ENCODE results near the gene JMJD1C. TPM values are rescaled to one million over a fixed set of nuclear protein-coding genes. Genes with fewer than 3 reads are reported as not detected.

The JMJD1C gene
- total and polyA plus RNA-seq, 8 donors, result 25.6 to 56.9 (median 36.7) TPM

DNA sequence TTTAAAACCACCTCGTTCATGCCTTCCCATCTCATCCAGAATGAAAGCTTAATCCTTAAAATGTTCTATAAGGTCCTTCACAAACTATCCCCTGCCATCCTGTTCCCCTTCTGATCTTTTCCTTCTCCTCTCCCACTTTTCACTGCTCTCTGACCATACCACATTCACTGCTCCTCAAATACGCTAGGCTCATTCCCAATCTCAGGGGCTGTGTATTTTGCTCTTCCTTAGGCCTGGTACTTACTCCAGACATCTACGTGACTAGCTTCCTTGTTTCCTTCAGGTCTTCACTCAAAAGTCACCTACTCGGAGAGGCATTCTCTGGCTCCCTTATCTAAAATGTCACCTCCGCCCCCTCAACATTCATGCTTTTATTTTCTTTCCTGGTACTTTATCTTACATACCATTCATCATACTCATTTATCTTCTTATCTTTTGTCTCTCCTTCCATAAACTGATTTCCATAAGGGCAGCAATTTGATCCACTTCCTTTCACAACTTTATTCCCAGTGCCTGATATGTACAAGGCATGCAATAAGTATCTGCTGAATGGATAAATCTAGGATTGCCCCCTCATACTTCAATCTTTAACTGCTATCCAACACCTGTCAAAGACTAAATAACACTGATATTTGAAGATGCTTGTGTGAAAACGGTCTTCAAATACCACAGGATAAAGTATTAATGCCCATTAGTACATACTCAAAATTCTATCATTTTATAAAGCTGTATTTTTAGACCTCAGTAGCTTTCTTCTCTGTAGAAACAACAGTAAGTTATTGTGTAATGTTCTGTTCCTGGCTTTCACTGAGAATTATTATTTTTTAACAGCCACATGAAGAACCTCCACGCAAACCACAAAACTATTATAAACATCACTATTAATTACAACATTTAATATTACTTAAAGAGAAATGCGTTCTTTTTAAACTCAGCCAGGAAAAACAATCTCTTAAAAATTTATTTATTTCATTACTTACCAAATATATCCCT lies 27.0 kb downstream of the JMJD1C start:
- 75 to 76% methylated on average over 8 of the region's 8 CpGs for WGBS, 2 donors
- Histone ChIP-seq H3K27ac (no peak overlapping the region), H3K9me3 (no peaks in the 10 kb centered on the region), H3K4me1 (peaks cover 11 to 25% (median 20%) of the 10 kb centered on the region in 3 donors), H3K36me3 (no peaks in the 10 kb centered on the region), H3K27me3 (no peaks in the 10 kb centered on the region), H3K4me3 (no peak overlapping the region)
- FAIRE-seq (no peak), ATAC-seq (peak in 2 of 4 donors; percentile 7 to 18), DNase-seq (no peak)
- intact Hi-C loops (cut with DNase I), result no loop called here
- TF ChIP-seq, protein P1, sequence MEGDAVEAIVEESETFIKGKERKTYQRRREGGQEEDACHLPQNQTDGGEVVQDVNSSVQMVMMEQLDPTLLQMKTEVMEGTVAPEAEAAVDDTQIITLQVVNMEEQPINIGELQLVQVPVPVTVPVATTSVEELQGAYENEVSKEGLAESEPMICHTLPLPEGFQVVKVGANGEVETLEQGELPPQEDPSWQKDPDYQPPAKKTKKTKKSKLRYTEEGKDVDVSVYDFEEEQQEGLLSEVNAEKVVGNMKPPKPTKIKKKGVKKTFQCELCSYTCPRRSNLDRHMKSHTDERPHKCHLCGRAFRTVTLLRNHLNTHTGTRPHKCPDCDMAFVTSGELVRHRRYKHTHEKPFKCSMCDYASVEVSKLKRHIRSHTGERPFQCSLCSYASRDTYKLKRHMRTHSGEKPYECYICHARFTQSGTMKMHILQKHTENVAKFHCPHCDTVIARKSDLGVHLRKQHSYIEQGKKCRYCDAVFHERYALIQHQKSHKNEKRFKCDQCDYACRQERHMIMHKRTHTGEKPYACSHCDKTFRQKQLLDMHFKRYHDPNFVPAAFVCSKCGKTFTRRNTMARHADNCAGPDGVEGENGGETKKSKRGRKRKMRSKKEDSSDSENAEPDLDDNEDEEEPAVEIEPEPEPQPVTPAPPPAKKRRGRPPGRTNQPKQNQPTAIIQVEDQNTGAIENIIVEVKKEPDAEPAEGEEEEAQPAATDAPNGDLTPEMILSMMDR (IDR thresholded peaks at IDR 0.05), result no peak

DNA sequence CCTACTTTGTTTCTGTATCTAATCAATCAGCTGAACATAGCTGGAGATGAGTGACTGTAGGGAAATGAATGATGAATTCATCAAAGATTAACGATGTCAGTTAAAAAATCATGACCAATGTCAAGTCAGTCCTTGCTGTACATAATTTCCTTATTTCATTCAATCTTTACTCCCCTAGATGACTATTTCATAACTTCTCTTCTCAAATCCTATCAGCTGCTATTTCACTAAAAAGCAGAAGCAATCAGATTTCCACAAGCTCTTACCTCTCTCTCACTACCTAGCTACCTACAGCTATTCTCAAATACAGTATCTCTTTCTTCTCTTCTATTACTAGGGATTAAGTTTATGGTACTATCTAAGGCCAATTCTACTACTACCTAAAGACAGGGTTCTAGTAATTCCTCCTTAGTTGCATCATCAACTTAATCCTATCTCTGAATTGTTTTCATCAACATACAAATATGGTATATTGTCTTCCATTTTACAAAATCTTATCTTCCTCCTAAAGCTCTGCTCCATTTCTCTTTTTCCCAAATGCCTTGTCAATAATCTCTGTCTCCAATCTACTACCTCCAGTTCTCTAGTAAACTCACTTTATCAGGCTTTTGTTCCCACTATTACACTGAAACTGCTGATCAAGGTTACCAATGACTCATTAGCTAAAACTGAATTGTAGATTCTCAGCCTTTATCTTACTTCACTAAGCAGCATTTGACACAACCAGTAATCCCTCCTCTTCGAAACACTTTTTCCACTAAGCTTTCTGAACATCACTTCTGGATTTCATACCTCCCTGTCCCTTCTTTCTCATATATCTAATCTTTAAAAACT lies 28.4 kb downstream of the JMJD1C start:
- intact Hi-C loops (cut with DNase I), result no loop called here
- Histone ChIP-seq H3K4me3 (no peak overlapping the region), H3K27me3 (no peaks in the 10 kb centered on the region), H3K4me1 (peaks cover 11 to 25% (median 23%) of the 10 kb centered on the region in 3 donors), H3K27ac (peak overlapping the region in 2 of 4 donors; percentile 18 to 30), H3K9me3 (no peaks in the 10 kb centered on the region), H3K36me3 (no peaks in the 10 kb centered on the region)
- 75 to 81% methylated on average over 2 of the region's 2 CpGs for whole genome bisulfite sequencing, 2 donors
- TF ChIP-seq, protein P1 (IDR thresholded peaks at IDR 0.05), result no peak
- DNase-seq, result no peak
- peak in 3 of 4 donors; percentile 53 to 71 (median 70) for ATAC-seq
- no peak for FAIRE-seq

DNA sequence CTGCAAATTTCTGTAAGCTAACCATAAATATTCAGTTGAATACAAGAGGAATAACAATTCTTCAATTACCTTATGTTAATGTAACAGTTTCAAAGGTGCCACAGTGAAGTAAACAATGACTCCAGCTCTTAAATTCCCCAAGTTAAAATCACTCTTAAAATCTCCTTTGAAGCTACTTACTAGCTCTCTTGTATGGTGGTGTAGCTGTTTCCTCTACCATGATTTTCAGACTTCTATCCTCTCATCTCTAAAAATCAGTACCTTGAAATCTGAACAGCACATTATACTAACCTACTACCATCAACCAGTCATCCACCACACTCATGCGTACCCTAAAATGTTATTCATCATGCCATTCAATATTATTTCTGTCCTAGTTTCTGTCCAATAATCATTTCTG lies 29.6 kb downstream of the JMJD1C start:
- no peaks in the 10 kb centered on the region for H3K9me3 ChIP-seq
- H3K27ac ChIP-seq, result no peak overlapping the region
- H3K4me3 ChIP-seq, result no peak overlapping the region
- intact Hi-C loops (cut with DNase I), result no loop called here
- no peak for FAIRE-seq
- WGBS, 2 donors, result 93 to 94% methylated on average over 1 of the region's 1 CpG
- DNase-seq, result no peak
- no peaks in the 10 kb centered on the region for H3K27me3 ChIP-seq
- TF ChIP-seq, protein P1 (IDR thresholded peaks at IDR 0.05), result no peak
- ATAC-seq, result no peak
- peaks cover 11 to 25% (median 23%) of the 10 kb centered on the region in 3 donors for H3K4me1 ChIP-seq
- no peaks in the 10 kb centered on the region for H3K36me3 ChIP-seq

DNA sequence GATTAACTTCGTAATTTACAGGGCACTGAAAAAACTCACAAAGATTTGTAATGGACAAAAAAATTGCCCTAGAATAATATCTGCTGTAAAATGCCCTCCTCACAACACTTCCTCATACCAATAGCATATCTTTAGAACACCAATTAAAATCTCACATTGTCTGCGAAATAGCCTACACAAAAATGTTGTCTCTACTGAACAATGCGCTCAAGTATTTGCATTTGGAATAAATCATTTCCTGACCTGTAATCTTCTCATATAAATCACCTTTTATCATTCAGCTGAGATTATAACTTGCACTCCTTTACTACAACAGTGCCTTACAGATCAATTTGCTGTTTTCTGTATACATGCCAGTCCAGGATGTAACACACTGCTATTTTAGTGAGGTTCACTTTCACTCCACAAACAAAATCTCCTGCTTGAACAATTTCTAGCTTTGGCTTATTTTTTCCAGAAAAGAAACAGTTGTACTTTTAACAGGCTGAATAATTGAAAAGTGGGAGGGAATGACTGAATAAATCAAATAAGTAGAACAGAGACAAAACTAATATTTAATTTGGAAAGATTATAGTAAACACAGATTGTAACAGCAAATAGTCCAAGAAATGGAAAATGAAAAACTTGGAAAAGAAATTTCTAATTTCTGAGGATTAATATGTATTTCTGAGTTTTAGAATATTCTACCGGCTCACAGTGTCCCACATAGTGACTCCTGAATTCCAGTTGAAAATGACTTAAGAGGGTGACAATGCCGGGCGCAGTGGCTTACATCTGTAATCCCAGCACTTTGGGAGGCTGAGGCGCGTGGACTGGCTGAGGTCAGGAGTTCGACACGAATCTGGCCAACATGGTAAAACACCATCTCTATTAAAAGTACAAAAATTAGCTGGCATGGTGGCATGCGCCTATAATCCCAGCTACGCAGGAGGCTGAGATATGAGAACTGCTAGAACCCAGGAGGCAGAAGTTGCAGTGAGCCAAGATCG lies 30.6 kb downstream of the JMJD1C start:
- H3K4me1 ChIP-seq, result peaks cover 14 to 30% (median 28%) of the 10 kb centered on the region in 3 donors
- H3K27ac ChIP-seq, result peak overlapping the region in 3 of 4 donors; percentile 2 to 30 (median 13)
- DNase-seq (no peak), ATAC-seq (peak; percentile 33 to 63 (median 53)), FAIRE-seq (no peak)
- TF ChIP-seq, protein P1 (IDR thresholded peaks at IDR 0.05), result no peak
- H3K9me3 ChIP-seq, result no peaks in the 10 kb centered on the region
- intact Hi-C loops (cut with DNase I), result no loop called here
- 50 to 60% methylated on average over 13 of the region's 13 CpGs for WGBS, 2 donors
- H3K36me3 ChIP-seq, result no peaks in the 10 kb centered on the region
- H3K4me3 ChIP-seq, result no peak overlapping the region
- H3K27me3 ChIP-seq, result no peaks in the 10 kb centered on the region

All from pancreas (tissue), 10 donors.